Esophagus squamous epithelium (tissue), 5 donors: ENCODE measurements around the gene MUC4. TPM values are rescaled to one million over a fixed set of nuclear protein-coding genes. Genes with fewer than 3 reads are reported as not detected.
"Not testable (repeated sequence)": the region's sequence is repeated elsewhere in the genome, so short reads cannot be mapped to it uniquely, and the experiment has no call there.

ENCODE experiments used
- DNase-seq: peaks from one replicate; lab custom pipeline; 2025; lab: John Stamatoyannopoulos, UW
- H3K27ac ChIP-seq, 4 donors: fragments of 200-600 bp; sonication (generic); one replicate each; pipeline ENCODE4 v1.5.1; 2016 to 2019; ENCODE audit warnings: mild to moderate bottlenecking in 1 of 4
- H3K27me3 ChIP-seq, 4 donors: fragments of 200-600 bp; sonication (generic); 1 replicate in 3 of 4; 2 replicates in 1 of 4; pipeline versions ENCODE4 v1.5.1 to v1.6.0; 2017 to 2021; ENCODE audit warnings: antibody characterized with exemption in 1 of 4
- H3K36me3 ChIP-seq, 3 donors: fragments of 200-600 bp; sonication (generic); one replicate each; pipeline ENCODE4 v1.5.1; 2016 to 2019
- H3K4me1 ChIP-seq, 3 donors: fragments of 200-600 bp; sonication (generic); one replicate each; pipeline ENCODE4 v1.5.1; 2017 to 2019
- H3K4me3 ChIP-seq, 4 donors: fragments of 200-600 bp; sonication (generic); 1 replicate in 3 of 4; 2 replicates in 1 of 4; pipeline ENCODE4 v1.5.1; 2016 to 2019; ENCODE audit warnings: mild to moderate bottlenecking in 2 of 4, moderate library complexity in 1 of 4
- H3K9me3 ChIP-seq, 3 donors: fragments of 200-600 bp; sonication (generic); one replicate each; pipeline ENCODE4 v1.5.1; 2016 to 2019
- CTCF ChIP-seq, 6 experiments: fragments of 450-650 bp in 4 of 6; fragments of 200-600 bp in 2 of 6; sonication (generic) in 2 of 6; IDR thresholded peaks; one replicate each; pipeline ENCODE4 v1.5.1; 2016 to 2019; ENCODE audit warnings: antibody characterized with exemption in 6 of 6, mild to moderate bottlenecking in 4 of 6, moderate library complexity in 4 of 6
- POLR2A ChIP-seq, 4 donors: fragments of 450-650 bp; IDR thresholded peaks; one replicate each; pipeline ENCODE4 v1.6.1; 2017; ENCODE audit warnings: antibody characterized with exemption in 4 of 4, mild to moderate bottlenecking in 4 of 4, moderate library complexity in 3 of 4
- WGBS, 2 donors: methylation state at CpG; one replicate each; pipeline ENCODE4 v1.1.5; 2018; 5-methylcytosine and 5-hydroxymethylcytosine counted together
- intact Hi-C: fragments of 100-400 bp; cut with DNase I; formaldehyde crosslinking; loops from one replicate; pipeline ENCODE4 v1.15.0; 2022
- total RNA-seq, 4 donors: library from RNA; depleted of rRNA; stranded (reverse); fragments of >200 nt; gene quantifications; one replicate each; pipeline ENCODE4 v1.1.0, GENCODE V29; 2016
- donor health status: DM: yes; HTN: yes; CAD: no.

Gene MUC4
- total RNA-seq, 4 donors from 2014 or later = 11.1 to 51.6 (median 32.2) TPM

GRCh38 chr3:195719514-195720254 lies 92.0 kb downstream of the MUC4 start:
- H3K27me3 ChIP-seq, DNase-seq, intact Hi-C loops, H3K9me3 ChIP-seq, H3K4me3 ChIP-seq: not testable (repeated sequence)
- TF ChIP-seq POLR2A (IDR thresholded peaks at IDR 0.05) = peak in 1 of 4 donors; percentile 38
- H3K4me1 ChIP-seq = peaks cover 10 to 61% (median 14%) of the 10 kb centered on the region in 3 donors
- peaks cover 0 to 12% (median 0%) of the 10 kb centered on the region in 3 donors for H3K36me3 ChIP-seq
- WGBS, 2 donors = 53 to 61% methylated on average over 15 to 16 of the region's 16 CpGs
- H3K27ac ChIP-seq = peak overlapping the region in 3 of 4 donors; percentile 70 to 85 (median 72)

GRCh38 chr3:195718477-195718984 lies 93.2 kb downstream of the MUC4 start:
- Histone ChIP-seq H3K4me3 (no peak overlapping the region), H3K9me3 (no peaks in the 10 kb centered on the region), H3K4me1 (peaks cover 10 to 61% (median 14%) of the 10 kb centered on the region in 3 donors), H3K27me3 (no peaks in the 10 kb centered on the region), H3K36me3 (peaks cover 0 to 16% (median 0%) of the 10 kb centered on the region in 3 donors), H3K27ac (peak overlapping the region in 2 of 4 donors; percentile 72 to 85)
- no peak for DNase-seq
- TF ChIP-seq CTCF (IDR thresholded peaks at IDR 0.05) (no peak), POLR2A (IDR thresholded peaks at IDR 0.05) (no peak)
- intact Hi-C loops = no loop called here
- 73 to 81% methylated on average over 7 of the region's 7 CpGs for WGBS, 2 donors

- H3K4me3 ChIP-seq = no peak overlapping the region
- WGBS, 2 donors = 50 to 62% methylated on average over 5 of the region's 5 CpGs
- H3K36me3 ChIP-seq = peaks cover 0 to 16% (median 0%) of the 10 kb centered on the region in 3 donors
- no peaks in the 10 kb centered on the region for H3K27me3 ChIP-seq
- no peaks in the 10 kb centered on the region for H3K9me3 ChIP-seq
- peaks cover 10 to 61% (median 14%) of the 10 kb centered on the region in 3 donors for H3K4me1 ChIP-seq
- H3K27ac ChIP-seq = peak overlapping the region in 3 of 4 donors; percentile 2 to 85 (median 12)
- no peak for TF ChIP-seq CTCF (IDR thresholded peaks at IDR 0.05)
- no peak for TF ChIP-seq POLR2A (IDR thresholded peaks at IDR 0.05)
- intact Hi-C loops = no loop called here
- no peak for DNase-seq
Observed at GRCh38 chr3:195717852-195718476, 93.8 kb downstream of the MUC4 start.

GRCh38 chr3:195717416-195717815 lies 94.3 kb downstream of the MUC4 start:
- no peak for TF ChIP-seq CTCF (IDR thresholded peaks at IDR 0.05)
- no peak for TF ChIP-seq POLR2A (IDR thresholded peaks at IDR 0.05)

GRCh38 chr3:195715583-195716266 lies 96.0 kb downstream of the MUC4 start:
- Histone ChIP-seq H3K4me3 (no peak overlapping the region), H3K4me1 (peaks cover 9 to 52% (median 14%) of the 10 kb centered on the region in 3 donors), H3K9me3 (no peaks in the 10 kb centered on the region), H3K27me3 (no peaks in the 10 kb centered on the region), H3K36me3 (peaks cover 0 to 30% (median 8%) of the 10 kb centered on the region in 3 donors), H3K27ac (peak overlapping the region in 3 of 4 donors; percentile 74 to 76 (median 76))
- 63 to 84% methylated on average over 14 of the region's 14 CpGs for WGBS, 2 donors
- no peak for DNase-seq
- TF ChIP-seq CTCF (IDR thresholded peaks at IDR 0.05) (no peak), POLR2A (IDR thresholded peaks at IDR 0.05) (no peak)
- intact Hi-C loops = no loop called here

More at GRCh38 chr3:195717416-195717815, 94.3 kb downstream of the MUC4 start:
- Histone ChIP-seq H3K9me3 (no peaks in the 10 kb centered on the region), H3K27me3 (no peaks in the 10 kb centered on the region), H3K4me3 (no peak overlapping the region), H3K27ac (peak overlapping the region in 2 of 4 donors; percentile 74 to 76), H3K4me1 (peaks cover 10 to 61% (median 14%) of the 10 kb centered on the region in 3 donors), H3K36me3 (peaks cover 0 to 17% (median 0%) of the 10 kb centered on the region in 3 donors)
- WGBS, 2 donors = 61 to 79% methylated on average over 9 of the region's 9 CpGs
- no peak for DNase-seq
- intact Hi-C loops = no loop called here
